GM18520 (cell line): ENCODE results near the gene FRMD5.
"Not testable (repeated sequence)": the region's sequence is repeated elsewhere in the genome, so short reads cannot be mapped to it uniquely, and the experiment has no call there.

Experiments
- ATAC-seq: cut with Tn5 transposase; IDR thresholded peaks from one replicate; pipeline ENCODE4 v1.9.1; 2021; ENCODE audit not compliant: unreplicated experiment

Gene FRMD5

DNA sequence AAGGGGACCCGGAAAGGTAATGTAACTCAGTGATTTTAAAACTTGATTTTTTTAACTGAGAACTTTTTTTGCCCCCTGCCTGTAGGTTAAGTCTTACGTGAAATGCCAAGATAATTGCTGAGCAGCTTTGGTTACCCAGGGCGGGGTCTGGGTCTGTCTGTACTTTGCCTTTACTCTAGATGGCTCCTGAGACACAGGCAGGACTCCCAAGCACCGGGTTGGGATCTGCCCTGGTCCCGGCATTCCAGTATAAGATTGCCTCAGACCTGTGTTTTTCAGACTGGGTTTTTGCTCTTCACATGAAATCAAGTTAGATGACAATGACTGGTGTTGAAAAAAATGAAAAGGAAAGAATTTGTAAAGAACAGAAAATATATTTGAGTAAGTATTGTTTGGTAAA is 328.0 kb downstream of the FRMD5 start:
- ATAC-seq: no peak

DNA sequence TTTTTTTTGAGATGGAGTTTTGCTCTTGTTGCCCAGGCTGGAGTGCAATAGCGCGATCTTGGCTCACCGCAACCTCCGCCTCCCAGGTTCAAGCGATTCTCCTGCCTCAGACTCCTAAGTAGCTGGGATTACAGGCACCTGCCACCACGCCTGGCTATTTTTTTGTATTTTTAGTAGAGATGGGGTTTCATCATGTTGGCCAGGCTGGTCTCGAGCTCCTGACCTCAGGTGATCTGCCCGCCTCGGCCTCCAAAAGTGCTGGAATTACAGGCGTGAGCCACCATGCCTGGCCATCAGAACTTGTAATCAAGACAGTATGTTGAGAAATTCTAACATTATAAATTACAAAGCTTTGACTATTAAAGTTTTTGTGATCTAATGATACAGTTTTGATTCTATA is 328.4 kb downstream of the FRMD5 start:
- ATAC-seq: not testable (repeated sequence)

DNA sequence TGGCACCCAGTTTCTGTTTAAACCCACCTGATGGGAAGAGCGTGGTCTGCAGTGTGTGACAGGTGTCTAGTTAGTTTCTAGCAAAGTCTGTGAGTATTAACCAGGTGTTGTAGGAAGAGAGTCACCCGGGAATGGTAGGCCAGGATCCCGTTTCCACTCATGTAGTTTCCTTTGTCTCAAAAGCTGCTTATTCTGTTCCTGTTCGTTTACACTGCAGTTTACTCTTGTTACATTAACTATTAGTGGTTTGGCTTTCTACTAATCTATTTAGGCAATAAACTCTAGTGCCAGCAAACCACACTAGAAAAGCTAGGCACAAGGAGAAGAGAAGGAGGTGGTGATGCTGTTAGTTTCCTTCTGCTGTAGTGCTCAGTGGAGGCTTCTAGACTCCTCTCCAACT is 335.5 kb downstream of the FRMD5 start:
- no peak for ATAC-seq

DNA sequence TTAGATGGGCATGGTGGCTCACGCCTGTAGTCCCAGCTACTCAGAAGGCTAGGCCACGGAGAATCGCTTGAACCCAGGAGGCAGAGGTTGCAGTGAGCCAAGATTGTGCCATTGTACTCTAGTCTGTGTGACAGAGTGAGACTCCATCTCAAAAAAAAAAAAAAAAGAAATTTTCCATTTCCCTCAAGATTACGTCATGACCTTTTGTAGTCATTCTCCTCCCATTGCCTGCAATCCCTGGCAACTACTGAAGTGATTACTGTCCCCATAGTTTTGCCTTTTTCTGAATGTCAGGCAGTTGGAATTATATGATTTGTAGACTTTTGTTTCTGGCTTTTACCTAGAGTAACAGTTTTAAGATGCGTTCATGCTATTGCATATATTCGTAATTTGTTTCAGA is 340.3 kb downstream of the FRMD5 start:
- no peak for ATAC-seq

DNA sequence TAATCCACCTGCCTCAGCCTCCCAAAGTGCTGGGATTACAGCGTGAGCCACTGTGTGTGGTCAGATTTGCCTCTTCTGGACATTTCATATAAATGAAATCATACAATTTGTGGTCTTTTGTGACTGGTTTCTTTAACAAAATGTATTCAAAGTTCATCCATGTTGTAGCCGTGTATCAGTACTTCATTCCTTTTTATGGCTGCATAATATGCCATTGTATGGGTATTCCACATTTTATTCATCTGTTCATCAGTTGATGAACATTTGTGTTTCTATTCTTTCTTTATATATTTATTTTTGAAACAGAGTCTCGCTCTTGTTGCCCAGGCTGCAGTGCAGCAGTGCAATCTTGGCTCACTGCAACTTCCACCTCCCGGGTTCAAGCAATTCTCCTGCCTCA is 342.5 kb downstream of the FRMD5 start:
- no peak for ATAC-seq

DNA sequence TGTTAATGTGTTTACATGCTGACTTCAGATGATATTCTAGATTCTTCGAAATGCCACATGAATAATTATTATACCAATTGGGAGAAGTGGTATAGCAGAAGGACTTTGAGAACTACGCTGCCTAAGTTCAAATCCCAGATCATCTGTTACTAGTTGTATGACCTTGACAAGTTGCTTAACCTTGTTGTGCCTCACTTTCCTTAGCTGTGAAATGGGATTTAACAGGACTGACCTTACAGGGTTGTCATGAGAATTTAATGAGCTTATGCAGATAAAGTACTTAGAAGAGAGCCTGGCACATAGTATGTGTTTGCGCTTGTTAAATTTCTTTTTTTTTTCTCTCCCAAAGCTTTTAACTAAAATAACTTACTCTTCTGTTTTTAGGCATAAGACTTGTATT is 343.8 kb downstream of the FRMD5 start:
- no peak for ATAC-seq

DNA sequence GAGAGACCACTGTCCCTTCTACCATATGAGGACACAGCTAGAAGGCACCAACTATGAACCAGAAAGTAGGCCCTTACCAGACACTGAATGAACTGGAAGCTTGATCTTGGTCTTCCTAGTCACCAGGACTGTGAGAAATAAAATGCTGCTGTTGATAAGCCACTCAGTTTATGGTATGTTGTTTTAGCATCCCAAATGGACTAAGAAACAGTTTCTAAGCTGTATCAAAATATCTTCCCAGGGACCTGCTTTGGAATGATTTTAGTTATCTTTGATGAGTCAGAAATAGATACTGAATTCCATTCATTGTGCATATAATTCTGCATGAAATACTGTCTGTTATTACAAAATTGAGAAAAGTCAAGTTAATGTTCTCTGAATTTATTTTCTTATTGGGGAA is 349.6 kb downstream of the FRMD5 start:
- ATAC-seq: no peak

DNA sequence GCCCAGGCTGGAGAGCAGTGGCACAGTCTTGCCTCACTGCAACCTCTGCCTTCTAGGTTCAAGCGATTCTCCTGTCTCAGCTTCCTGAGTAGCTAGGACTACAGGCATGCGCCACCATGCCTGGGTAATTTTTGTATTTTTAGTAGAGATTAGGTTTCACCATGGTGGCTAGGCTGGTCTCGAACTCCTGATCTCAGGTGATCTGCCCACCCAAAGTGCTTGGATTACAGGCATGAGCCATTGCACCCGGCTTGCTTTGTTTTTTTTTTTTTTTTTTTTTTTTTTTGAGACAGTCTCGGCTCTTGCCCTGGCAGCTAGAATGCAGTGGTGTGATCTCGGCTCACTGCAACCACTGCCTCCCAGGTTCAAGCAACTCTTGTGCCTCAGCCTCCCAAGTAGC is 362.6 kb downstream of the FRMD5 start:
- ATAC-seq: not testable (repeated sequence)

DNA sequence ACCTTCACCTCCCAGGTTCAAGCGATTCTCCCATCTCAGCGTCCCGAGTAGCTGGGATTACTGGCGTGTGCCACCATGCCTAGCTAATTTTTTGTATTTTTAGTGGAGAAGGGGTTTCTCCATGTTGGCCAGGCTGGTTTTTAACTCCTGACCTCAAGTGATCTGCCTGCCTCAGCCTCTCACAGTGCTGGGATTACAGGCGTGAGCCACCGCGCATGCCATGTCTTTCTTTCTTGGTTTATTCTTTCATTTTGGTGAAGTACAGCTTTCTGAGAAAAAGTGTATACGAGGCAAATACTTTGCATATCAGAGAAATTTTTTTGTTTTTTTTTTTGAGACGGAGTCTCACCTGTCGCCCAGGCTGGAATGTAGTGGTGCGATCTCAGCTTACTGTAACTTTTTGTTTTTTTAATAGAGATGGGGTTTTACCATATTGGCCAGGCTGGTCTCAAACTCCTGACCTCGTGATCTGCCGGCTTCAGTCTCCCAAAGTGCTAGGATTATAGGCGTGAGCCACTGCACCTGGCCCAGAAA is 363.5 kb downstream of the FRMD5 start:
- ATAC-seq: not testable (repeated sequence)

DNA sequence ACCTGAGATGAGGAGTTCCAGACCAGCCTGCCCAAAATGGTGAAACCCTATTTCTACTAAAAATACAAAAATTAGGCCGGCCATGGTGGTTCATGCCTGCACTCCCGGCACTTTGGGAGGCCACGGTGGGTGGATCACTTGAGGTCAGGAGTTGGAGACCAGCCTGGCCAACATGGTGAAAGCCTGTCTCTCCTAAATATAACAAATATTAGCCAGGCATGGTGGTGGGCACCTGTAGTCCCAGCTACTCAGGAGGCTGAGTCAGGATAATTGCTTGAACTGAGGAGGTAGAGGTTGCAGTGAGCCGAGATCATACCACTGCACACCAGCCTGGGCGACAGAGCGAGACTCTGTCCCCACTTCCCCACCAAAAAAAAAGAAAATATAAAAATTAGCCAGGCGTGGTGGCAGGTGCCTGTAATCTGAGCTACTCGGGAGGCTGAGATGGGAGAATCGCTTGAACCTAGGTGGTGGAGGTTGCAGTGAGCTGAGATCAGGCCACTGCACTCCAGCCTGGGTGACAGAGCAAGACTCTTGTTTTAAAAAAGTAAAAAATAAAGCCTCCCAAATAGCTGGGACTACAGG is 364.3 kb downstream of the FRMD5 start:
- ATAC-seq: not testable (repeated sequence)

DNA sequence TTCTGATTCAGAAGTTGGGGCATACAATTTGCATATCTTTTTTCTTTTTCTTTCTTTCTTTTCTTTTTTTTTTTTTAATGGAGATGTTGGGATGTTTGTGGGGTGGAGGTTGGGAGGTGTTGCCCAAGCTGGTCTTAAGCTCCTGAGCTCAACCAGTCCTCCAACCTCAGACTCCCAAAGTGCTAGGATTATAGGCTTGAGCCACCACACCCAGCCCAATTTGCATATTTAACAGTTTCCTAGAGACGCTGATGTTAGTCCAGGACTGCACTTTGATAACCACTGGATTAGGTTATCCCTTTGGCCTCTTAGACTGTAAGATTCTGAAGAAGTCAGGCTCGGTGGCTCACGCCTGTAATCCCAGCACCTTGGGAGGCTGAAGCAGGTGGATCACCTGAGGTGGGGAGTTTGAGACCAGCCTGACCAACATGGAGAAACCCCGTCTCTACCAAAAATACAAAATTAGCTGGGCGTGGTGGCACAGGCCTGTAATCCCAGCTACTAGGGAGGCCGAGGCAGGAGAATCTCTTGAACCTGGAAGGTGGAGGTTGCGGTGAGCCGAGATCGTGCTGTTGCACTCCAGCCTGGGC is 365.0 kb downstream of the FRMD5 start:
- not testable (repeated sequence) for ATAC-seq

DNA sequence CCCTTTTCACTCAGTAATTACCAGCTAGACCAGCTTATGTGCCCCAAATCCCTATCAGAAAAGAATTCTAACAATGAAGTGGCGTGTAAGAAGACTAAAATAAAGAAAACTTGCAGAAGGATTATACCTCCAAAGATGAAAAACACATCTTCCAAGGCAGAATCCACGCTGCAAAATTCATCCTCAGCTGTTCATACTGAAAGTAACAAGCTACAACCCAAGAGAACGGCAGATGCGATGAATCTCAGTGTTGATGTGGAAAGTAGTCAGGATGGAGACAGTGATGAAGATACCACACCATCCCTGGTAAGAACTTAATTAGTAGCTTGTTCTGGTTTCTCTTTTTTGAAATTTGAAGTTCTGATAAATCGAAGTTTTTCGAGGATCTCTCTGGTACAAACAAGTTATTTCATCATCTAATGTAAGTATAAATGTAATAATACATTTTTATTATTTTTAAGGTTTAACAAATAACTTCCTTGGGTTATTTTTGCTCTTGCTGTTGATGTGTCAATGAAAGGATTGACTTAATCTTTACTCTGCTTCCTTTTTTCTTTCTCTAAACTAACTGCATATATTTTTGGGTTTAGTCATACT is 366.9 kb downstream of the FRMD5 start:
- ATAC-seq: no peak

DNA sequence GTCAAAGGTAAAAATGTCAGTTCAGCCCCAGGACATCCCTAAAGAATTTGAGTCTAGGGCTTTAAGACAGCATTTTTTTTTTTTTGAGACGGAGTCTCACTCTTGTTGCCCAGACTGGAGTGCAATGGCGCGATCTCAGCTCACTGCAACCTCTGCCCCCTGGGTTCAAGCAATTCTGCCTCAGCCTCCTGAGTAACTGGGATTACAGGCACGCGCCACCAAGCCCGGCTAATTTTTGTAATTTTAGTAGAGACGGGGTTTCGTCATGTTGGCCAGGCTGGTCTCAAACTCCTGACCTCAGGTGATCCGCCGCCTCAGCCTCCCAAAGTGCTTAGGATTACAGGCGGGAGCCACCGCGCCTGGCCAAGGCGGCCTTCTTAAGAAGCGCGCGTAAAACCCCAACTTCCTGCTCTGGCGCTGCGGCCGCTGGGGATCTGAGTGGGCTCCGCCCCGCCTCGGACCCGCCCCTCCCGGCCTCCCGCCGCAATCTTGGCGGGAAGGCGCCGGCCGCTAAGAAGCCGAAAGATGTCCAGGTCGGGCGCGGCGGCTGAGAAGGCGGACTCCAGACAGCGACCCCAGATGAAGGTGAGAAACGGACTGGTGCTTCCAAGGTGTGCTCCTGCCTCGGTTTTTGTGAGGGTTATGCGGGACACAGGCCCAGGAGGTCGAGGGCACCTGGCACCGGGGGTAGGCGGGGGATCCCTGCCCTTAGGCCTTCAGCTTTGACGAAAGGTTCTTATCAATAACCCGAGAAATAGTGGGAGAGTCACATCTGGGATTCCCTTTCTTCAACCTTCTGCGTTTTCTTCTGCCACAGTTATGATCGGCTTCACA is 368.3 kb downstream of the FRMD5 start, which contains the start of gene WDR76:
Gene WDR76 (plus strand): TSS at position 495 of the 834 bp plus-strand sequence. CDS start 31 bp downstream, at position 526.
- ATAC-seq: peak; percentile 46

DNA sequence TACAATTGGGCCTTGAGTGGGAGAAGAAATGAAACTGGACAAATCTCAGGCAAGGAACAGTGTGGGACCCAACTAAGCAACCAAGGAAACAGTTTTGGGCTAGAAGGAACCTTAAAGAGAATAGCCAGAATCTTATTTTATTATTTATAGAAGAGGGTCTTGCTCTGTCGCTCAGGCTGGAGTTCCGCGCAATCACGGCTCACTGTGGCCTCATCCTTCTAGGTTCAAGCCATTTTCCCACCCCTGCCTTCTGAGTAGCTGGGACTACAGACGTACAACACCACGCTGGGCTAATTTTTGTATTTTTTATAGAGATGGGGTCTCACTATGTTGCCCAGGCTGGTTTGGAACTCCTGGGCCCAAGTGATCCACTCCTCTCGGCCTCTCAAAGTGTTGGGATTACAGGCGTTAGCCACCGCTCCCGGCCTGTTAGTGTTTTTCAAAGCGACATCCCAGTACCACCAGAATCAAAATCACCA is 369.0 kb downstream of the FRMD5 start:
- no peak for ATAC-seq

DNA sequence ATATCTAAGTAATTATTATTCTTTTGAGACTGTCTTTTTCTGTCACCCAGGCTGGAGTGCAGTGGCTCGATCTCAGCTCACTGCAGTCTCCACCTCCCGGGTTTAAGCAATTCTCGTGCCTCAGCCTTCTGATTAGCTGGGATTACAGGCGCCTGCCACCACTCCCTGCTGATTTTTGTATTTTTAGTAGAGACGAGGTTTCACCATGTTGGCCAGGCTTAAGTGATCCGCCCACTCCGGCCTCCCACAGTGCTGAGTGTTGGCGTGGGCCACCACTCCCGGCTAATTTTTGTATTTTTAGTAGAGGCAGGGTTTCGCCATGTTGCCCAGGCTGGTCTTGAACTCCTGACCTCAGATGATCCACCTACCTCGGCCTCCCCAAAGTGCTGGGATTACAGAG is 369.8 kb downstream of the FRMD5 start:
- ATAC-seq: not testable (repeated sequence)

DNA sequence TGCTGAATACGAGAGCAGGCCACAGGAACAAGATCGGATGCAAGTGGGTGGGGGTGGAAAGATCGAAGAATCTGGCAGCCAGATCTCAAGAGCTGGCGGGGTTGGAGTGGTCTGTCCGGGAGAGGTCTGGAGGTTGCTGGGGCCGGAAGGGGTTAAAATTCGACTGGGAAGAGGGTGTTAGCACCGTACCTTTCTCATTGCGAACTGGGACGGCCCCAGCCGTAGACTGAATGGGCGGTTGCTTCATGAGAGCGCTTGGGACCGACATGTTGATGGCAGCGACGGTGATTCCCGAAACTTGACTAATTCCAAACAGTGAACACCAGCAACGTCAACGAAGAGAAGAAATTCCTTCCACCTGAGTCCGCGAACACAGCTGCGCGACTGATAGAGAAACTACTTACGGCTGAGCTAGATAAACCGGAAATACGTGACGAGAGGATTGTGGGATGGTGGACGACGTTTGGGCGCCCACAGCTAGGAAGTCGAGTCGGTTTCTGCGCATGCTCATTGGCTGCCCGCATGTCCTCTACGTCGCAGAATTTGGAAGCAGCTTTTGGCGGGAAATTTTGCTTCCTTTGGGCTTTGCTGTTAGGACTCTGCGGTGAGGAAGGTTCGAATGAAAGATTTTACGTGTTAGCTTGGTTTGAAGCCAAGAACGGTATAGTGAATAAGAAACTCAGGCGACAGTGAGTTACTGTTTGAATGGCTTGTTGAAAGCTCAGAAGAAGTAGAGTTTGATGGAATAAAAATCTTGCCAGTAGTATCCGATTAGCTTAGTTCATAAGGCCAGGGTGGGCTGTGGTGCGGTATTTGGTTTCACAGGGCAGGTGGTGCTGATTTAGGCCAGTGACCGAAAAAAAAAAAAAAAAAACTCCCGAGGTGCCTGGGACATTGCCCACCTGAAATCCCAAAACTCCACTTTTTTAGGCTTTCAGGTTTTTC is 370.5 kb downstream of the FRMD5 start, which contains the start of gene MFAP1:
Gene MFAP1 (minus strand): TSS at position 389 of the 945 bp plus-strand sequence. CDS start 121 bp downstream, at position 268.
- peak; percentile 71 for ATAC-seq

DNA sequence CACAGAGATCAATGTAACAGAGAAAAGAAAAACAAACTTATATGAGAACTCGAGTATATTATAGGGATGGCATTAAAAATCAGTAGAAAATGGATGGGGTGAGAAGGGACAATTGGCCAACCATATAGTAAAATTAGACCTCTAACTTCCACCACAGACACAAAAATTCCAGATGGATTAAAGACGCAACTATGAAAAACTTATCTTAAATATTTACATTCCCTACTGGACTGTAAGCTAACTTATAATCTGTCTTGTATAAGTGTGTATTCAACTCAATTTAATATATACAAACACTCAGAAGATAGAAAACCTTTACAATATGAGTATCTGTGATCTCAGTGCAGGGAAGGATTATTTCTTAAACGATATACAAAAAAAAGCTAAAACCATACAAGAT is 373.6 kb downstream of the FRMD5 start:
- ATAC-seq: no peak
